ENCODE results near the gene SURF4.

Gene SURF4

DNA sequence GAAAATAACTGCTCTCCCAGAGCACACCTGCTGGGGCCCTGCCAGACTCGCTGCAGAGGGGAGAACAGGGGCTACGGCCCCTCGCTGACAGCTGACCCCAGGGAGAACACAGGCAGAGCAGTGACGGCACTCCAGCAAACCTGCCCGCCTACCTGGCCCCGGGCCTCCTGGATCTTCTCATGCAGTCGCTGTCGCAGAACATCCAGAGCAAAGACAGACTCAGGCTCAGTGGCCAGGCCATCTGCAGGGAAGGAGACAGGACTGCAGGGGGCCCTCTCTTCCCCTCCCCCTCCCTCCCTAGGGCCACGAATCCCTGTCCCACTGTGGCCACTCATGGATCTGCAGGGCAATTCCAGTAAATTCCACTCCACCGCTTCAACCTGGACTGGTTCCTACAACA lies 42.3 kb downstream of the SURF4 start:
- Histone ChIP-seq H3K4me3 (ENCODE audit: low read length) (no peak overlapping the region), H3K4me2 (ENCODE audit: low read depth, low read length) (no peak overlapping the region)

DNA sequence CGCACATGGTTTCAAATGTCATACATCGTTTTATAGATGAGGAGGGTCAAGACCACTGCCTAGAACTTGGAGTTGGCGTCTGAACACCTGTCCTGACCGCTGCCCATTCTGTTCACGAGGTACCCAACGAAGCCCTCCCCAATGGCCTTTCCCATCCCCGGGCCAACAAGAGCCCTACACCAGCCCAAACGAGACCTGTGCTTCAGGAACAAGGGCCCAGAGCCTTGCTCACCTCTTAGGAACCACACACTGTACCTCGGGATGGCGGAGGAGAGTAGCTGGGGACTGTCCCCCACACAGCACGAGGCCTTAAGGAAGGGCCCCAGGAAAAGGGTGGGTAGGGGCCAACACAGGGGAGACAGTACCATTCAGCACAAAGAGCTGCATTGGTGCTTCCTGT lies 42.8 kb downstream of the SURF4 start:
- TF ChIP-seq EZH2 (optimal IDR thresholded peaks at IDR 0.05; ENCODE audit: low read depth, low read length) (no peak), EZH2phosphoT487 (IDR thresholded peaks at IDR 0.05; ENCODE audit: low read length) (no peak)
- TF ChIP-seq, protein P1, sequence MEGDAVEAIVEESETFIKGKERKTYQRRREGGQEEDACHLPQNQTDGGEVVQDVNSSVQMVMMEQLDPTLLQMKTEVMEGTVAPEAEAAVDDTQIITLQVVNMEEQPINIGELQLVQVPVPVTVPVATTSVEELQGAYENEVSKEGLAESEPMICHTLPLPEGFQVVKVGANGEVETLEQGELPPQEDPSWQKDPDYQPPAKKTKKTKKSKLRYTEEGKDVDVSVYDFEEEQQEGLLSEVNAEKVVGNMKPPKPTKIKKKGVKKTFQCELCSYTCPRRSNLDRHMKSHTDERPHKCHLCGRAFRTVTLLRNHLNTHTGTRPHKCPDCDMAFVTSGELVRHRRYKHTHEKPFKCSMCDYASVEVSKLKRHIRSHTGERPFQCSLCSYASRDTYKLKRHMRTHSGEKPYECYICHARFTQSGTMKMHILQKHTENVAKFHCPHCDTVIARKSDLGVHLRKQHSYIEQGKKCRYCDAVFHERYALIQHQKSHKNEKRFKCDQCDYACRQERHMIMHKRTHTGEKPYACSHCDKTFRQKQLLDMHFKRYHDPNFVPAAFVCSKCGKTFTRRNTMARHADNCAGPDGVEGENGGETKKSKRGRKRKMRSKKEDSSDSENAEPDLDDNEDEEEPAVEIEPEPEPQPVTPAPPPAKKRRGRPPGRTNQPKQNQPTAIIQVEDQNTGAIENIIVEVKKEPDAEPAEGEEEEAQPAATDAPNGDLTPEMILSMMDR (IDR thresholded peaks at IDR 0.05; ENCODE audit: low read length), result no peak
- H2AFZ ChIP-seq (ENCODE audit: low read length), result no peak overlapping the region
- no peaks in the 10 kb centered on the region for H3K9me2 ChIP-seq (replicated peaks; ENCODE audit: insufficient read depth, low read length)
- peaks cover 19% of the 10 kb centered on the region for H3K79me2 ChIP-seq (ENCODE audit: low read length)
- no peaks in the 10 kb centered on the region for H3K9me3 ChIP-seq (replicated peaks; ENCODE audit: insufficient read depth, low read length)
- H3F3A ChIP-seq (ENCODE audit: insufficient read depth, low read length), result peaks cover 10% of the 10 kb centered on the region; the same call in 1 of the 2 replicates
- H3K4me3 ChIP-seq (ENCODE audit: low read length), result no peak overlapping the region
- no peaks in the 10 kb centered on the region for H4K20me1 ChIP-seq (ENCODE audit: insufficient read depth, low read length)
- H3K4me2 ChIP-seq (ENCODE audit: low read depth, low read length), result no peak overlapping the region
- no peak for DNase-seq
- 0 out of 2 replicates have a peak, but pooled peaks cover under 1% of the 10 kb centered on the region for H3K27me3 ChIP-seq (replicated peaks; ENCODE audit: insufficient read depth, low read length)
- no peak overlapping the region for H3K27ac ChIP-seq (ENCODE audit: low read length)
- H3K36me3 ChIP-seq (replicated peaks; ENCODE audit: insufficient read depth, low read length), result peaks cover 13% of the 10 kb centered on the region
- 0 out of 2 replicates have a peak, but pooled peaks cover 4% of the 10 kb centered on the region for H3K4me1 ChIP-seq (ENCODE audit: low read length)
- no peak overlapping the region for H3K9ac ChIP-seq (ENCODE audit: low read length)

More for the DNA sequence above, 42.3 kb downstream of the SURF4 start:
- no peak overlapping the region for H2AFZ ChIP-seq (ENCODE audit: low read length)
- peaks cover 13% of the 10 kb centered on the region for H3K36me3 ChIP-seq (replicated peaks; ENCODE audit: insufficient read depth, low read length)
- H3K27ac ChIP-seq (ENCODE audit: low read length), result no peak overlapping the region
- H3K9ac ChIP-seq (ENCODE audit: low read length), result no peak overlapping the region
- H3K27me3 ChIP-seq (replicated peaks; ENCODE audit: insufficient read depth, low read length), result no peaks in the 10 kb centered on the region
- DNase-seq, result no peak
- peaks cover 19% of the 10 kb centered on the region for H3K79me2 ChIP-seq (ENCODE audit: low read length)
- H3K4me1 ChIP-seq (ENCODE audit: low read length), result 0 out of 2 replicates have a peak, but pooled peaks cover 4% of the 10 kb centered on the region
- H3K9me3 ChIP-seq (replicated peaks; ENCODE audit: insufficient read depth, low read length), result no peaks in the 10 kb centered on the region
- TF ChIP-seq, protein P1 (IDR thresholded peaks at IDR 0.05; ENCODE audit: low read length), result no peak
- TF ChIP-seq EZH2 (optimal IDR thresholded peaks at IDR 0.05; ENCODE audit: low read depth, low read length) (no peak), EZH2phosphoT487 (IDR thresholded peaks at IDR 0.05; ENCODE audit: low read length) (no peak)
- no peaks in the 10 kb centered on the region for H4K20me1 ChIP-seq (ENCODE audit: insufficient read depth, low read length)
- peaks cover 10% of the 10 kb centered on the region; the same call in 1 of the 2 replicates for H3F3A ChIP-seq (ENCODE audit: insufficient read depth, low read length)
- H3K9me2 ChIP-seq (replicated peaks; ENCODE audit: insufficient read depth, low read length), result no peaks in the 10 kb centered on the region

DNA sequence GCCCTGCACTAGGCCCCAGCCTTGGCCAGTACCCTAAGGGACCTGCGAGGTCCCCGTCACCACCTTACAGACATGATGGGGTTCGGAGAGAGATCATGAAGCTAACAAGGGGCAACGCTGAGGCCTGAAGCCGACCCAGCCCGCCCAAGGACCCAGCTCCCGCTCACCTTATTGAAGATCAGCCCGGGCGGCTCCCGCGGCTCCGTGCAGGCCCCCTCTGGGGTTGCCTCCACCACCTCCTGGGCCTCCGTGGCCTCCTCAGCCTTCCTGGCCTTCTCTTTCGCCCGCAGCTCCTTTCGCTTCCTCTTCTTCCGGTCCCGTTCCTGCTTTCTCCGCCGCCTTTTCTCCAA lies 43.5 kb downstream of the SURF4 start:
- no peak overlapping the region for H3K9ac ChIP-seq (ENCODE audit: low read length)
- H3K4me2 ChIP-seq (ENCODE audit: low read depth, low read length), result no peak overlapping the region
- H4K20me1 ChIP-seq (ENCODE audit: insufficient read depth, low read length), result no peaks in the 10 kb centered on the region
- no peak overlapping the region for H2AFZ ChIP-seq (ENCODE audit: low read length)
- peaks cover 6% of the 10 kb centered on the region; the same call in 1 of the 2 replicates for H3F3A ChIP-seq (ENCODE audit: insufficient read depth, low read length)
- H3K27ac ChIP-seq (ENCODE audit: low read length), result no peak overlapping the region
- peaks cover 7% of the 10 kb centered on the region for H3K27me3 ChIP-seq (replicated peaks; ENCODE audit: insufficient read depth, low read length)
- H3K79me2 ChIP-seq (ENCODE audit: low read length), result peaks cover 19% of the 10 kb centered on the region
- no peaks in the 10 kb centered on the region for H3K9me2 ChIP-seq (replicated peaks; ENCODE audit: insufficient read depth, low read length)
- H3K36me3 ChIP-seq (replicated peaks; ENCODE audit: insufficient read depth, low read length), result peaks cover 13% of the 10 kb centered on the region
- H3K4me1 ChIP-seq (ENCODE audit: low read length), result 0 out of 2 replicates have a peak, but pooled peaks cover 4% of the 10 kb centered on the region
- TF ChIP-seq, protein P1 (IDR thresholded peaks at IDR 0.05; ENCODE audit: low read length), result no peak
- TF ChIP-seq EZH2 (optimal IDR thresholded peaks at IDR 0.05; ENCODE audit: low read depth, low read length) (no peak), EZH2phosphoT487 (IDR thresholded peaks at IDR 0.05; ENCODE audit: low read length) (no peak)
- DNase-seq, result no peak
- no peak overlapping the region for H3K4me3 ChIP-seq (ENCODE audit: low read length)
- H3K9me3 ChIP-seq (replicated peaks; ENCODE audit: insufficient read depth, low read length), result no peaks in the 10 kb centered on the region

Measured in MM.1S (cell line).